Measurements from ENCODE around the gene CACNA1B. TPM values are rescaled to one million over a fixed set of nuclear protein-coding genes. Genes with fewer than 3 reads are reported as not detected.

The CACNA1B gene
- total RNA-seq, 3 donors from 2014 or later, result 0.12 to 1.7 (median 0.22) TPM

DNA sequence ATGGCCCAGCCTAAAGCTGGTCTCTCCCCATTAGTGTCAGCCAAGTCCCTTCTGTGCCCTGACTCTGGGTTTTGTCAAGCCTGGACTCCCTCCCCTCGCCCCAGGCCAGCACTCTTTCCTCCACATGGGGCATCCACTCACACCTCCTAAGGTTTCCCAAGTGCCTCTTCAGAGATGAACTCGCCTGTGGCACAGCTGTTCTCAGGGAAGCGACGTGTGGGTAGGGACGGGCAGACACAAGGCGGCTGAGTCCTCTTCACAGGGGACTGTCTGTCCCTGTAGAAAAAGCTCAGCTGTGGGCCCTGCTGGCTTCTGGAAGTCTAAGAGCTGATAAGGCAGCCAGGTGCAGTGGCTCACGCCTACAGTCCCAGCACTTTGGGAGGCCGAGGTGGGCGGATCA lies 78.5 kb downstream of the CACNA1B start:
- Histone ChIP-seq H3K9me3 (no peaks in the 10 kb centered on the region), H3K4me3 (no peak overlapping the region), H3K4me1 (ENCODE audit: low read depth) (no peaks in the 10 kb centered on the region), H3K36me3 (ENCODE audit: low read depth) (no peaks in the 10 kb centered on the region)
- intact Hi-C loops (cut with DNase I, micrococcal nuclease), result no loop called here
- TF ChIP-seq, protein P1, sequence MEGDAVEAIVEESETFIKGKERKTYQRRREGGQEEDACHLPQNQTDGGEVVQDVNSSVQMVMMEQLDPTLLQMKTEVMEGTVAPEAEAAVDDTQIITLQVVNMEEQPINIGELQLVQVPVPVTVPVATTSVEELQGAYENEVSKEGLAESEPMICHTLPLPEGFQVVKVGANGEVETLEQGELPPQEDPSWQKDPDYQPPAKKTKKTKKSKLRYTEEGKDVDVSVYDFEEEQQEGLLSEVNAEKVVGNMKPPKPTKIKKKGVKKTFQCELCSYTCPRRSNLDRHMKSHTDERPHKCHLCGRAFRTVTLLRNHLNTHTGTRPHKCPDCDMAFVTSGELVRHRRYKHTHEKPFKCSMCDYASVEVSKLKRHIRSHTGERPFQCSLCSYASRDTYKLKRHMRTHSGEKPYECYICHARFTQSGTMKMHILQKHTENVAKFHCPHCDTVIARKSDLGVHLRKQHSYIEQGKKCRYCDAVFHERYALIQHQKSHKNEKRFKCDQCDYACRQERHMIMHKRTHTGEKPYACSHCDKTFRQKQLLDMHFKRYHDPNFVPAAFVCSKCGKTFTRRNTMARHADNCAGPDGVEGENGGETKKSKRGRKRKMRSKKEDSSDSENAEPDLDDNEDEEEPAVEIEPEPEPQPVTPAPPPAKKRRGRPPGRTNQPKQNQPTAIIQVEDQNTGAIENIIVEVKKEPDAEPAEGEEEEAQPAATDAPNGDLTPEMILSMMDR (IDR thresholded peaks at IDR 0.05), result no peak
- ATAC-seq (no peak), DNase-seq (no peak)

- Histone ChIP-seq H3K9me3 (no peaks in the 10 kb centered on the region), H3K4me1 (ENCODE audit: low read depth) (no peaks in the 10 kb centered on the region), H3K36me3 (ENCODE audit: low read depth) (no peaks in the 10 kb centered on the region), H3K4me3 (no peak overlapping the region)
- DNase-seq (no peak), ATAC-seq (no peak)
- intact Hi-C loops (cut with DNase I, micrococcal nuclease), result no loop called here
- TF ChIP-seq, protein P1 (IDR thresholded peaks at IDR 0.05), result no peak
Observed at GRCh38 chr9:137956688-137957385, 79.3 kb downstream of the CACNA1B start.

DNA sequence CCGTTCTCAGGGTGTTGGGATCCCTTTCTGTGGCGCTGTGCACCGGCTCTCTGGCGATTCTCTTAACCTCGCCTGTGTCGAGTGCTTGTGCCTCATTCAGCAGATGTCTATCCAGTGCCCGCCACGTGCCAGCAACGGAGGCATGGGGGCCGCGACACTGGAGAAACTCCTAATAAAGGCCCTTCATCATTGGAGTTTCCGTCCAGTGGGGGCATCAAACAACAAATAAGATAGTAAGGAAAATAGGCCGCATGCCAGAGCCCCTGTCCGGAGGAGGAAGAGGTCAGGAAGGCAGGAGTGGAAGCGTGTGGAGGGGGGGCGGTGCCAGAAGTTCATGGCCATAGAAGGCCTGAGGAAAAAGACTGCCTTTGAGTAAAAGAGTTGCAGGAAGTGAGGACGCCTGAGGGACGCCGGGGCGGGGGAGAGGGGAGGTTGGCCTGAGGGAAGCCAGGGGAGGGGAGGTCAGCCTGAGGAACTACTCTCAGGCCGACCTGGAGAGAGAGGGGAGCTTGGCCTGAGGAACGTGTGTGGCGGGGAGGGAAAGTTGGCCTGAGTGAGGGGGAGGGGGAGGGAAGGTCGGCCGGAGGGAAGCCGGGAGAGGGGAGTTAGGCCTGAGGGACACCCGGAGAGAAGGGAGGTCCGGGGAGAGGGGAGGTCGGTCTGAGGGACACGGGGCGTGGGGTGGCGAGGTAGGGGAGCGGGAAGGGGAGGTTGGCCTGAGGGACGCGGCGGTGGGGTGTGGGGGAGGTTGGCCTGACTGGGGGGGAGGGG lies 82.2 kb downstream of the CACNA1B start:
- DNase-seq (peak in 1 of 3 donors; percentile 43), ATAC-seq (no peak)
- Histone ChIP-seq H3K36me3 (ENCODE audit: low read depth) (no peaks in the 10 kb centered on the region), H3K4me1 (ENCODE audit: low read depth) (no peaks in the 10 kb centered on the region), H3K9me3 (no peaks in the 10 kb centered on the region), H3K4me3 (no peak overlapping the region)
- intact Hi-C loops (cut with DNase I, micrococcal nuclease), result no loop called here
- TF ChIP-seq, protein P1 (IDR thresholded peaks at IDR 0.05), result no peak

DNA sequence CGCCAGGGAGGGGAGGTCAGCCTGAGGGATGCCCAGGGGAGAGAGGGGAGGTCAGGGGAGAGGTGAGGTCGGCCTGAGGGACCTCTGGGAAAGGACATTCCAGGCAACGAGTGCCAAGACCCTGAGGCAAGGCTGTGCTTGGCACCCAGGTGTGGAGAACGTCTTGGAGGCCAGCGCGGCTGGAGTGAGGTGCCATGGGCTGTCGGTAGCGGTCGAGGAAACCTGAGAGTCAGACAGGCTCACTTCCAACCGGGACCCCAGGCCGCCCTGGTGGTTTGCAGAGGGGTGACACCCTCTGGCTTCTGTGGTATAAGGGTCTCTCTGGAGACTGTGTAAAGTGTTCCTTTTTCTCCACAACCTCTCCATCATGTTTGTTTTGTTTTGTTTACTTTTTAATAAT lies 82.9 kb downstream of the CACNA1B start:
- no peak for DNase-seq
- H3K9me3 ChIP-seq, result no peaks in the 10 kb centered on the region
- H3K36me3 ChIP-seq (ENCODE audit: low read depth), result no peaks in the 10 kb centered on the region
- H3K4me3 ChIP-seq, result no peak overlapping the region
- no peaks in the 10 kb centered on the region for H3K4me1 ChIP-seq (ENCODE audit: low read depth)
- ATAC-seq, result no peak
- TF ChIP-seq, protein P1 (IDR thresholded peaks at IDR 0.05), result no peak
- intact Hi-C loops (cut with DNase I, micrococcal nuclease), result no loop called here

GRCh38 chr9:137963525-137963924 lies 85.9 kb downstream of the CACNA1B start:
- intact Hi-C loops (cut with DNase I, micrococcal nuclease), result no loop called here
- ATAC-seq, result no peak
- H3K36me3 ChIP-seq (ENCODE audit: low read depth), result no peaks in the 10 kb centered on the region
- no peaks in the 10 kb centered on the region for H3K9me3 ChIP-seq
- no peak overlapping the region for H3K4me3 ChIP-seq
- DNase-seq, result no peak
- no peaks in the 10 kb centered on the region for H3K4me1 ChIP-seq (ENCODE audit: low read depth)
- TF ChIP-seq, protein P1 (IDR thresholded peaks at IDR 0.05), result no peak

Measured in mucosa of descending colon (tissue), 3 donors.